Activated CD8-positive, alpha-beta memory T cell treated with anti-CD3 and anti-CD28 coated beads, Interleukin-2, amount 10 ng/mL, durations not matched to agents 7 days and 5 days (primary cell): ENCODE data around the gene LRP2. TPM values are rescaled to one million over a fixed set of nuclear protein-coding genes. Genes with fewer than 3 reads are reported as not detected.

Experiments used
- ATAC-seq: fragments of 150-1000 bp; cut with Tn5 transposase; one replicate; pipeline ENCODE4 v1.10.0; 2021; ENCODE audit warnings: moderate library complexity
- CTCF ChIA-PET: fragments of 350-600 bp; sonication (Branson Sonifier 250); formaldehyde crosslinking; loops from one replicate; lab custom pipeline; 2021; ENCODE audit warnings: antibody characterized with exemption; lab: Charles Lee
- DNase-seq: peaks from one replicate; pipeline ENCODE4 v3.0.0-alpha.2; 2020
- H3K27ac Mint-ChIP-seq: one replicate; pipeline ENCODE4 v1.8.0; 2021; ENCODE audit warnings: mild to moderate bottlenecking, mixed read lengths
- H3K27me3 Mint-ChIP-seq: one replicate; pipeline ENCODE4 v1.8.0; 2021; ENCODE audit warnings: mixed read lengths
- H3K36me3 Mint-ChIP-seq: one replicate; pipeline ENCODE4 v1.8.0; 2021; ENCODE audit warnings: mild to moderate bottlenecking, mixed read lengths
- H3K4me1 Mint-ChIP-seq: one replicate; pipeline ENCODE4 v1.8.0; 2021; ENCODE audit warnings: mixed read lengths
- H3K4me3 Mint-ChIP-seq: one replicate; pipeline ENCODE4 v1.8.0; 2021; ENCODE audit warnings: mild to moderate bottlenecking, moderate library complexity, mixed read lengths
- H3K9me3 Mint-ChIP-seq: one replicate; pipeline ENCODE4 v1.8.0; 2022; ENCODE audit warnings: low read depth, mixed read lengths
- total RNA-seq, 2 experiments: library from RNA; stranded (reverse); gene quantifications; one replicate each; pipeline ENCODE4 v1.2.3, GENCODE V29; 2021

Gene LRP2
- total RNA-seq, 2 experiments from 2014 or later, result 0.44 to 0.68 TPM

DNA sequence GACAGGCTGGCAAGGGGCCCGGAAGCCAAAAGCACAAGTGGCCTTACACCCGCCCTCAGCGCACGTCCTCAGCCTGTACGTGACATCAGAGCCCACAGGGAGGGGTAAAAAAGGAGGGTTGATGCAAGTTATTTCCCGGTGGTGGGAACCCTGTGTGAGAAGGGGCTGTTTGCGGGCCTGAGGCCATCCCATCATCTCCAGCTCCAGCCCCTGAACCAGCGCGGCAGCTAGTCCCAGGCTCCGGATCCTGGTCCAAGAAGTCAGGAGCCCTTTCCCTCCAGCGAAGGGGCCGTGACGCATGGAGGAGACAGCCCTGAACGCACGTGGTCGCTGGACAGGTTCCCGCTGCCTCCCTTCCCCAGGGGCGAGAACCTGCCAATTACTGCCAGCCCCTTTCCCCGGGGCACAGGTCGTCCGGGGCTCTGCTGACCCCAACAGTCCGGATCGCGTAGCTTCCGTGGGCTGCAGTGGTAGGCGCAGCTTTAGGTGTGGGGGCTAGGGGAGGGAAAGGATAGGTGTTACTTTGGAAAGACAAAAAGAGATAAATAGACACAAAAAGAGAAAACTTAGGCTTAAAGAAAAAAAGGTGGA, 1.3 kb upstream of the LRP2 start:
- DNase-seq, result peak; percentile 76
- no peaks in the 10 kb centered on the region for H3K9me3 Mint-ChIP-seq
- peak overlapping the region; percentile 83 for H3K27ac Mint-ChIP-seq
- no peaks in the 10 kb centered on the region for H3K36me3 Mint-ChIP-seq
- CTCF ChIA-PET, result interaction anchor here (1.3 kb wide), 1 partner anchor 222 kb away, joined by 3 read pairs; no protein-coding TSS in a partner anchor
- ATAC-seq, result peak; percentile 63
- H3K4me3 Mint-ChIP-seq, result peak overlapping the region; percentile 83
- H3K27me3 Mint-ChIP-seq, result peaks cover 42% of the 10 kb centered on the region
- H3K4me1 Mint-ChIP-seq, result peaks cover 28% of the 10 kb centered on the region

DNA sequence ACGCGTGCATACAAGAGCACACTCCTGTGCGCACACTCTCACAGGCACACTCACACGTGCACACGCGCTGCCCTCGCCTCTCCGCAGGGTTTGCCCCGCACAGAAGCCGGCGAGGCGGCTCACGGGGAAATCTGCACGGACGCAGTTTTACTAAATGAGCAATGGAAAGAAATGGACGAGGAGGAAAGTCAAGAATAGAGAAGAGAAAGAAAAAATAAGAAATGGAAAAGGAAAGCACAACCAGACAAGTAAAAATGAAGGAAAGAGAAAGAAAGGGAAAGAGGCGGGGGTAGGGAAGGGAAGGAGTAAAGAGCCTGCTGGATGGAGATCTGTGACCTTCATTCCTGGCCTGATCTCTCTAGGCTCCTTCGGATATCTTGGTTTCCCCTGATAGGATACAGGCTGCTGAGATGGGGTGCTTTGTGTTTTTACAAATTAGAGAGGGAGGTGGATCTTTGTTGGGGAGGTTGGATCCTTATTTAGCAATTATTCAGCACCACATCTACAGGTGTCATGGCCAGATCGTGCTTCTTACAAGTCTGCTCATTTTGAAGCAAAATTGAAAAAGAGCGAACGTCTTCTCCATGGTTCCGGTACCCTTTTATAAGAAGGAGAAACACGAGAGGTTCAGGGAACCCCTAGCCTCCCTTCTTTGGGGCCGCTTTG, 693 bp upstream of the LRP2 start:
- Mint-ChIP-seq H3K9me3 (no peaks in the 10 kb centered on the region), H3K36me3 (no peaks in the 10 kb centered on the region), H3K27me3 (peaks cover 48% of the 10 kb centered on the region), H3K4me3 (peak overlapping the region; percentile 83), H3K27ac (peak overlapping the region; percentile 83), H3K4me1 (peaks cover 28% of the 10 kb centered on the region)
- CTCF ChIA-PET, result interaction anchor here (1.3 kb wide), 1 partner anchor 221 kb away, joined by 3 read pairs; no protein-coding TSS in a partner anchor
- ATAC-seq, result no peak
- DNase-seq, result no peak

DNA sequence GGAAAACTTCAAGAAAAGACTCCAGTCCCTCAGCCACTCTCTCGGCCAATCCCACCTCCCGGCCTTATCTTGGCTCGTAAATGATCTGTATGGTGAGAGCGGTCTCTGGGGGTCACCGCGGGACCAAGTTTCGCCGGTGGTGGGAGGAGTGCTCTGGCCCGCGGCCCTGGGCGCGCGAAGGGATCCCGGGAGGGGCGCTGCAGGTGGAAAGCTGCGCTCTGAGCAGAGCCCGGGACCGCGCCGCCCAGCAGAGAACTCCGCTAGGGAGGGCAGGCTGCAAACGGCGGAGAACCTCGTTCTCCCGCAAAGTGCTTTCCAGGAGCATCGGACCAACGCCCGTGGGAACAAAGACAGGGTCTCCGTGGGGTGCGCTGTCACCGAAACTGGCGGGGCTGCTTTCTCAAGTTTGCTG, 622 bp downstream of the LRP2 start:
- Mint-ChIP-seq H3K4me3 (peak overlapping the region; percentile 4), H3K27ac (peak overlapping the region; percentile 6), H3K9me3 (no peaks in the 10 kb centered on the region), H3K4me1 (peaks cover 28% of the 10 kb centered on the region), H3K36me3 (no peaks in the 10 kb centered on the region), H3K27me3 (peaks cover 55% of the 10 kb centered on the region)
- CTCF ChIA-PET, result no interaction called here
- peak; percentile 41 for DNase-seq
- no peak for ATAC-seq

GRCh38 chr2:169360984-169361705, 1.2 kb downstream of the LRP2 start:
- Mint-ChIP-seq H3K4me1 (peaks cover 28% of the 10 kb centered on the region), H3K4me3 (peak overlapping the region; percentile 4), H3K36me3 (no peaks in the 10 kb centered on the region), H3K27ac (peak overlapping the region; percentile 6), H3K27me3 (peaks cover 60% of the 10 kb centered on the region), H3K9me3 (no peaks in the 10 kb centered on the region)
- DNase-seq (no peak), ATAC-seq (no peak)
- CTCF ChIA-PET, result no interaction called here

- no peaks in the 10 kb centered on the region for H3K9me3 Mint-ChIP-seq
- no peaks in the 10 kb centered on the region for H3K36me3 Mint-ChIP-seq
- ATAC-seq, result no peak
- peaks cover 62% of the 10 kb centered on the region for H3K27me3 Mint-ChIP-seq
- H3K4me1 Mint-ChIP-seq, result peaks cover 20% of the 10 kb centered on the region
- CTCF ChIA-PET, result no interaction called here
- H3K27ac Mint-ChIP-seq, result no peak overlapping the region
- H3K4me3 Mint-ChIP-seq, result no peak overlapping the region
- DNase-seq, result no peak
Observed at GRCh38 chr2:169358016-169358415, 4.3 kb downstream of the LRP2 start.

DNA sequence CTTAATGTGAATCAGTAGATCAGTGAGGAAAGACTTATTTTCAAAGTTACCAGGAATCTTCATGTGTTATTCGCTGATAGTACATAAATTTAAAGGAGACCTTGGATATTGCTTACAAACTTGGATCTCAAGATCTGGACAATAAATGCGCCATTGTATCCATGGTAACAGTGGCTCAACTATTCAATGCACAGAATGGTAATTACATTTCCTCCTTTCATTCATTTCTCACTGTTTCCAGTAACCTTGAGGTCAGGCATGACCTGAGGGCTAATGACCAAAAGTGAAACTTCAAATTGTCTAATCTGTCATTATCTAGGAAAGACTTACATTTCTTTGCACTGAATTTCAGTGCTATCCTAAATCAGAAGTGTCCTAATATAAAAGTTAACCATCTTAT, 8.1 kb downstream of the LRP2 start:
- ATAC-seq (no peak), DNase-seq (no peak)
- CTCF ChIA-PET, result no interaction called here
- no peaks in the 10 kb centered on the region for H3K9me3 Mint-ChIP-seq
- peaks cover 32% of the 10 kb centered on the region for H3K27me3 Mint-ChIP-seq
- peaks cover 9% of the 10 kb centered on the region for H3K4me1 Mint-ChIP-seq
- no peak overlapping the region for H3K27ac Mint-ChIP-seq
- no peaks in the 10 kb centered on the region for H3K36me3 Mint-ChIP-seq
- H3K4me3 Mint-ChIP-seq, result no peak overlapping the region

- DNase-seq (no peak), ATAC-seq (no peak)
- Mint-ChIP-seq H3K27ac (no peak overlapping the region), H3K4me3 (no peak overlapping the region), H3K36me3 (no peaks in the 10 kb centered on the region), H3K27me3 (peaks cover 20% of the 10 kb centered on the region), H3K4me1 (peaks cover 9% of the 10 kb centered on the region), H3K9me3 (no peaks in the 10 kb centered on the region)
- CTCF ChIA-PET, result no interaction called here
Observed at GRCh38 chr2:169351725-169352124, 10.6 kb downstream of the LRP2 start.

- H3K9me3 Mint-ChIP-seq, result no peaks in the 10 kb centered on the region
- peaks cover 7% of the 10 kb centered on the region for H3K4me1 Mint-ChIP-seq
- DNase-seq, result no peak
- ATAC-seq, result no peak
- CTCF ChIA-PET, result no interaction called here
- H3K36me3 Mint-ChIP-seq, result no peaks in the 10 kb centered on the region
- peaks cover 14% of the 10 kb centered on the region for H3K27me3 Mint-ChIP-seq
- H3K4me3 Mint-ChIP-seq, result no peak overlapping the region
- H3K27ac Mint-ChIP-seq, result no peak overlapping the region
Observed at GRCh38 chr2:169349535-169349934, 12.8 kb downstream of the LRP2 start.

DNA sequence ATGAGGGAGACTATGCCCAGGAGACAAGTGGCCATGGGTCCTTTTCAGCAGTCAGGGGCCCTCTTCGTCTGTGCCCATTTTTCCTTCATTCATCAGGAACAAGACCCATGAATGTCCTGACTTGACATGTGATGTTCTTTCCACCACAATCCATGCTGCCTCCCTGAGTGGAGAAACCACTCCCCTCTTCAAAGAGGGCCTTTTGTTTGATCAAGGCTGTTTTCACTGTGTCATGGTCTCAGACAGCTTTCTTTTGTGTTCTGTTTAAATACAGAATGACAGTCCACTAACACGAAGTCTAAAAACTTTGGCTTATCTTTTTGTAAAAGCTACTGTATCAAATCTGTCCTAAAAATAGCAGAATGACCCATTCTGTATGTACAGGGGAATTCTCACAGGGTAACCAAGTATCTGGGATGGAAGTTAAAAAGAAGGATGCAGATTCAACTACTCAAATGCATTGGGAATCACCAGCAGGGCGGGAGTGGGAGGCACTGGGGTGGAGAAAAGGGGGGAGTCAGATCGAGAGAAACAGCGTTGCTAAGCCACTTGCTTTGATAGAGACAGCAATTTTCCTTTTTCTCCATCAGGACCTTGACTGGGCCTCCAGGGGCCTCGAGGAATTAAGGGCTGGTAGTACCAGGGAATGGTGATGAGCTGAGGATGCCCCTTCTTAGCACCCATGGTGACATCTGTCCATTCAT, 13.9 kb downstream of the LRP2 start:
- no peak overlapping the region for H3K27ac Mint-ChIP-seq
- H3K27me3 Mint-ChIP-seq, result peaks cover 18% of the 10 kb centered on the region
- CTCF ChIA-PET, result no interaction called here
- no peak for ATAC-seq
- no peak for DNase-seq
- H3K4me1 Mint-ChIP-seq, result no peaks in the 10 kb centered on the region
- H3K4me3 Mint-ChIP-seq, result no peak overlapping the region
- H3K9me3 Mint-ChIP-seq, result no peaks in the 10 kb centered on the region
- H3K36me3 Mint-ChIP-seq, result no peaks in the 10 kb centered on the region

DNA sequence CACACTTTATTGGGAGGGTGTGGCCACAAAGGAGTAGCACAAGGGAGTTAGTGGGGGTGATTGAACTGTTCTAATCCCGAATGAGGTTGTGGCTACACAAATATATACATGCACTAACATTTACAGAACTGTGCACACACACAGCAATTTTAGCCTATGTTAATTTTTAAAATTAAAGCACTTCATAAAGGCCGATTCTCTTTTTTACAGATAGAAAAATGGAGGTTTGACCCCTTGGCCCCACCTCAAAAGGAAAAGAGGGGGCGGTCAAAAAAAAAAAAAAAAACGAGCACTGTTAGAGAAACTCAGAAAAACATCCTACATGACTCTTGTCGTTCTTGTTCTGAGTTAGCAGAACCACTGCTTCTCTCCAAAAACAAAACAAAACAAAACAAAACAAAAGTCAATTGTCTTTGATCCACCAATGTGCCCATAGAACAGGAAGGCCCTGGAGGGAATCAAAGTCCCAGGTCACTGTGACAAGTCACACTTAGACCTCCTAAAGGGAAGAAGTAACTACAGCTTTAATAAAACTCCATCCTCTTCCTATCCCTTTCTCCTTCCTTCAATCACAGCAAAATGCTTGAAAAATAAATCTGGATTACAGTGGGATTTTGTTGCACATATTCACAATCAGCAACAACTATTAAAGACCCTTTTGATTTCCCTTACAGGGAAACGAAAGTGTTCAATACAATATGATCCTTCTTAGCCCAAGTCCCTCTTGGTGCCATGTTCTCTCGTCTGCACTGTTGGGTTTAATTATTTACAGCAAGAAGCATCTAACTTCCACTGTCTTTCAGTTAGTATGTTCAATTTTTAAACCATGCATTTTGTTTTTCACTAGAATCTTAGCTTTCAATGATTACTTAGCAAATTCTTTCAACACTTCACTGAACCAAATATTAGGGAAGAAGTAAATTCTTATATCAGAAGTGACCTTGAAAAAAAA, 16.6 kb downstream of the LRP2 start:
- Mint-ChIP-seq H3K9me3 (no peaks in the 10 kb centered on the region), H3K27ac (no peak overlapping the region), H3K36me3 (no peaks in the 10 kb centered on the region), H3K4me1 (no peaks in the 10 kb centered on the region), H3K4me3 (no peak overlapping the region), H3K27me3 (peaks cover 35% of the 10 kb centered on the region)
- no peak for DNase-seq
- no peak for ATAC-seq
- CTCF ChIA-PET, result no interaction called here

DNA sequence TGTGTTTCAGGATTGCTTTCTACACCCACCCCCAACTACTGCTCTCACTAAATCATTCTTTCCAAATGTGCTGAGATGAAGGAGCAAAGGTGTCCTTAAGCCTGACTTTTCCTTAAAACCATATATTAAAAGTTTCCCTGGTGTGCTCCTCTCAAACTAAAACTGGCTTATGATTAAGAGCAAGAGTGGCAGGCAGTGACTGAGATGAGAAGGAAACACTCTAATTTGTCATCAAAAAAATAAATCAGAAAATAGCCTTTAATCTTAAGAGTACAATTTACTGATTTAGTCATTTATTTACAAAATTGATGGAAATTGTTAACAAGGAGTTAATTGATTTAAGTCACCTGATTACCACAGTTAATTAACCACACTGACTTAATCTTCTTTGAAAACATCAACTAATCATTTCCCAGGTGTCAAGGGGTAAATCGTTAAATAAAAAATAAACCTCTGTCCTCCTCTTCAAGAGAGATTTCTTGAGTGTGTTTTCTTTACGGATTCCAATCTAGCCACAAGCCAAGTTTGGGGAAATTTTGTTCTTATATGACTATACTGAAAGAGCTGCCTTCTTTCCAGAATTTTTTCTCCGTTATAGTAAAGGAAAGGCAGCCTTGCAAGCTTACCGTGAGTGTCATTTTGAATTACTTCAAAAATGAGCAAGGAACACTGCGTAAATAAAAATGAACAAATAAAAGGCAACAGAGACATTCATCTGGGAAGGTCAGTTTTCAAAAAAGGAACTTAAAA, 17.4 kb downstream of the LRP2 start:
- DNase-seq (no peak), ATAC-seq (no peak)
- no peaks in the 10 kb centered on the region for H3K36me3 Mint-ChIP-seq
- no peak overlapping the region for H3K4me3 Mint-ChIP-seq
- peaks cover 40% of the 10 kb centered on the region for H3K27me3 Mint-ChIP-seq
- CTCF ChIA-PET, result no interaction called here
- H3K4me1 Mint-ChIP-seq, result no peaks in the 10 kb centered on the region
- no peaks in the 10 kb centered on the region for H3K9me3 Mint-ChIP-seq
- no peak overlapping the region for H3K27ac Mint-ChIP-seq

DNA sequence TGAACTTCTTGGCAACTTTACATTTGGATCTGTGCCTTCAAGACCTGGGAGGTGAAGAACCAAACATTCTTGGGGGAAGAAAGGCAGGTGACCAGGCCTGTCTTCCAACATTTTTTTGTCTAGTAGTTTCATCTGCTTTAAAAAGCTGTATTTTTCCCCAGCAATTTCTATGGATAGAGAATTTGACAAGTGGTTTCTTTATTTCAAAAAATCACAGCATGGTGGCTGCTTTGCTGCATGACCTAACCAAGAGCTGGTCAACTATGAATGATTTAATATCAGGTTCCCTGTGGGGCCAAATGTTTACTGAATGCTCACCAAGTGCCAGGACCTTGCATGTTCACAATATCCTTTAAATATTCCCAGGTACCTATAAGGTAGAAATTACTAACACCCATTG, 19.1 kb downstream of the LRP2 start:
- Mint-ChIP-seq H3K4me1 (no peaks in the 10 kb centered on the region), H3K4me3 (no peak overlapping the region), H3K27ac (no peak overlapping the region), H3K27me3 (peaks cover 47% of the 10 kb centered on the region), H3K36me3 (no peaks in the 10 kb centered on the region), H3K9me3 (no peaks in the 10 kb centered on the region)
- CTCF ChIA-PET, result no interaction called here
- ATAC-seq, result no peak
- no peak for DNase-seq
